H9 (cell line): ENCODE results near the gene SIM1. TPM values are rescaled to one million over a fixed set of nuclear protein-coding genes. Genes with fewer than 3 reads are reported as not detected.

ENCODE experiments used
- DNase-seq: peaks from one replicate; pipeline ENCODE4 v3.0.0-alpha.2; 2017
- H2AFZ ChIP-seq: one replicate; pipeline ENCODE4 v1.6.1; 2013; ENCODE audit warnings: mild to moderate bottlenecking, low read length, control low read depth, moderate library complexity
- H2AK5ac ChIP-seq: 2 replicates; pipeline ENCODE4 v1.6.1; 2013; ENCODE audit warnings: low read length, control low read depth, mixed read lengths; ENCODE audit not compliant: insufficient read length
- H2BK120ac ChIP-seq: one replicate; pipeline ENCODE4 v1.6.1; 2013; ENCODE audit warnings: low read depth, mild to moderate bottlenecking, low read length, control low read depth, inconsistent platforms; ENCODE audit not compliant: poor library complexity, severe bottlenecking
- H2BK12ac ChIP-seq: 2 replicates; pipeline ENCODE4 v1.6.1; 2013; ENCODE audit warnings: low read length, control low read depth, mixed read lengths, low read depth; ENCODE audit not compliant: insufficient read length
- H2BK15ac ChIP-seq: 2 replicates; pipeline ENCODE4 v1.6.1; 2013; ENCODE audit warnings: low read depth, low read length, control low read depth
- H2BK20ac ChIP-seq: one replicate; pipeline ENCODE4 v1.6.1; 2013; ENCODE audit warnings: low read depth, mild to moderate bottlenecking, low read length, control low read depth, inconsistent platforms; ENCODE audit not compliant: poor library complexity, severe bottlenecking
- H2BK5ac ChIP-seq: 2 replicates; pipeline ENCODE4 v1.6.1; 2013; ENCODE audit warnings: low read length, control low read depth, mixed read lengths; ENCODE audit not compliant: insufficient read length
- H3K14ac ChIP-seq: 2 replicates; pipeline ENCODE4 v1.6.1; 2013; ENCODE audit warnings: low read length, control low read depth; ENCODE audit not compliant: insufficient read depth
- H3K18ac ChIP-seq: 2 replicates; pipeline ENCODE4 v1.6.1; 2013; ENCODE audit warnings: low read depth, mild to moderate bottlenecking, mixed read lengths, low read length, control low read depth; ENCODE audit not compliant: insufficient read length
- H3K23ac ChIP-seq: 2 replicates; pipeline ENCODE4 v1.6.1; 2013; ENCODE audit warnings: low read length, control low read depth, mixed read lengths, low read depth; ENCODE audit not compliant: insufficient read length
- H3K23me2 ChIP-seq: 2 replicates; pipeline ENCODE4 v1.6.1; 2013; ENCODE audit warnings: low read depth, mild to moderate bottlenecking, mixed read lengths, low read length, control low read depth; ENCODE audit not compliant: insufficient read length, poor library complexity, severe bottlenecking
- H3K27ac ChIP-seq: 2 replicates; pipeline ENCODE4 v1.5.1; 2013; ENCODE audit warnings: low read length, control low read depth, mixed read lengths, low read depth; ENCODE audit not compliant: insufficient read length
- H3K27me3 ChIP-seq: 2 replicates; pipeline ENCODE4 v1.6.1; 2013; ENCODE audit warnings: low read length, control low read depth, inconsistent platforms; ENCODE audit not compliant: insufficient read depth
- H3K4ac ChIP-seq: 2 replicates; pipeline ENCODE4 v1.6.1; 2013; ENCODE audit warnings: low read depth, mild to moderate bottlenecking, control low read depth, inconsistent platforms, low read length, moderate library complexity
- H3K4me1 ChIP-seq: 2 replicates; pipeline ENCODE4 v1.6.1; 2013; ENCODE audit warnings: low read length, control low read depth, inconsistent platforms; ENCODE audit not compliant: insufficient read depth
- H3K4me2 ChIP-seq: 2 replicates; pipeline ENCODE4 v1.6.1; 2013; ENCODE audit warnings: low read length, control low read depth, mixed read lengths; ENCODE audit not compliant: insufficient read length, insufficient read depth
- H3K56ac ChIP-seq: 2 replicates; pipeline ENCODE4 v1.6.1; 2013; ENCODE audit warnings: low read depth, mild to moderate bottlenecking, mixed read lengths, low read length, control low read depth; ENCODE audit not compliant: insufficient read length
- H3K79me1 ChIP-seq: 2 replicates; pipeline ENCODE4 v1.6.1; 2013; ENCODE audit warnings: low read depth, mild to moderate bottlenecking, moderate library complexity, low read length, control low read depth, inconsistent platforms; ENCODE audit not compliant: insufficient read depth, poor library complexity, severe bottlenecking
- H3K79me2 ChIP-seq: 2 replicates; pipeline ENCODE4 v1.6.1; 2013; ENCODE audit warnings: low read length, control low read depth, inconsistent platforms; ENCODE audit not compliant: insufficient read depth
- H3K9ac ChIP-seq: 2 replicates; pipeline ENCODE4 v1.6.1; 2013; ENCODE audit warnings: low read length, control low read depth, mixed read lengths; ENCODE audit not compliant: insufficient read length; ENCODE audit errors: extremely low read depth
- H3K9me3 ChIP-seq: one replicate; pipeline ENCODE4 v1.6.1; 2013; ENCODE audit warnings: low read depth, low read length, inconsistent platforms; ENCODE audit not compliant: control insufficient read depth
- H3T11ph ChIP-seq: one replicate; pipeline ENCODE4 v1.6.1; 2013; ENCODE audit warnings: mild to moderate bottlenecking, low read length, control low read depth, inconsistent platforms
- H4K20me1 ChIP-seq: one replicate; pipeline ENCODE4 v1.6.1; 2013; ENCODE audit not compliant: control insufficient read depth, insufficient read length, insufficient read depth
- H4K5ac ChIP-seq: 2 replicates; pipeline ENCODE4 v1.6.1; 2013; ENCODE audit warnings: low read depth, mild to moderate bottlenecking, mixed read lengths, low read length, control low read depth; ENCODE audit not compliant: insufficient read length
- H4K8ac ChIP-seq: replicated peaks from 2 replicates; pipeline ENCODE4 v1.6.1; 2013; ENCODE audit warnings: low read length, control low read depth, mixed read lengths, low read depth; ENCODE audit not compliant: insufficient read length
- H4K91ac ChIP-seq: 2 replicates; pipeline ENCODE4 v1.6.1; 2013; ENCODE audit warnings: low read depth, mild to moderate bottlenecking, moderate library complexity, mixed read lengths, low read length, control low read depth; ENCODE audit not compliant: insufficient read length
- H3K27ac Mint-ChIP-seq, 3 experiments: 2 replicates in 2 of 3; 3 replicates in 1 of 3; pipeline ENCODE4 v1.8.0; 2020 to 2021; ENCODE audit warnings: mixed read lengths in 3 of 3, mild to moderate bottlenecking in 1 of 3, moderate library complexity in 1 of 3
- H3K27me3 Mint-ChIP-seq: 2 replicates; pipeline ENCODE4 v1.8.0; 2021; ENCODE audit warnings: low read depth, mild to moderate bottlenecking, moderate library complexity, mixed read lengths
- H3K36me3 Mint-ChIP-seq, 3 experiments: 2 replicates in 2 of 3; 3 replicates in 1 of 3; pipeline ENCODE4 v1.8.0; 2020 to 2021; ENCODE audit warnings: low read depth in 3 of 3, mixed read lengths in 3 of 3; ENCODE audit not compliant: insufficient read depth in 1 of 3
- H3K4me1 Mint-ChIP-seq, 2 experiments: 2 replicates each; pipeline ENCODE4 v1.8.0; 2020; ENCODE audit warnings: mixed read lengths in 2 of 2
- H3K4me3 Mint-ChIP-seq, 2 experiments: 2 replicates in 1 of 2; 3 replicates in 1 of 2; pipeline ENCODE4 v1.8.0; 2020 to 2021; ENCODE audit warnings: mild to moderate bottlenecking in 2 of 2, mixed read lengths in 2 of 2, moderate library complexity in 1 of 2
- H3K9me3 Mint-ChIP-seq, 2 experiments: 2 replicates in 1 of 2; 3 replicates in 1 of 2; pipeline ENCODE4 v1.8.0; 2020; ENCODE audit warnings: mild to moderate bottlenecking in 2 of 2, mixed read lengths in 2 of 2, moderate library complexity in 1 of 2
- WGBS: extraction: QIAGEN DNeasy Blood & Tissue Kit; methylation state at CpG from one replicate; pipeline ENCODE4 v1.1.7; 2013; ENCODE audit warnings: missing lambda C conversion rate, low lambda C conversion rate, mixed read lengths; ENCODE audit not compliant: insufficient read length; ENCODE audit errors: extremely low coverage; 5-methylcytosine and 5-hydroxymethylcytosine counted together
- total RNA-seq: library from RNA; stranded (reverse); gene quantifications from 2 replicates; pipeline ENCODE4 v1.2.1, GENCODE V29; 2021
- TF ChIP-seq, protein P1 (sequence below): fragments of 200-600 bp; sonication (generic); conservative IDR thresholded peaks from 3 replicates; pipeline ENCODE4 v1.8.0; 2021; ENCODE audit warnings: antibody characterized with exemption, mild to moderate bottlenecking

SIM1 gene
- total RNA-seq, 1 experiment from 2014 or later: not detected

- Histone ChIP-seq H4K8ac (no peak overlapping the region), H3K4me2 (no peak overlapping the region), H2AFZ (no peak overlapping the region), H2BK120ac (no peak overlapping the region), H3K18ac (no peak overlapping the region), H3K79me2 (no peaks in the 10 kb centered on the region), H3K4me1 (peaks cover 13% of the 10 kb centered on the region; the same call in 1 of the 2 replicates), H3K9me3 (no peaks in the 10 kb centered on the region), H4K5ac (no peak overlapping the region), H3T11ph (no peak overlapping the region), H3K23ac (no peak overlapping the region), H3K4ac (no peak overlapping the region), H4K20me1 (no peaks in the 10 kb centered on the region), H2BK12ac (no peak overlapping the region), H2AK5ac (no peak overlapping the region), H2BK5ac (no peak overlapping the region), H3K9ac (no peak overlapping the region), H4K91ac (no peak overlapping the region), H3K27me3 (no peaks in the 10 kb centered on the region), H3K27ac (no peak overlapping the region), H3K14ac (no peak overlapping the region), H2BK20ac (no peak overlapping the region), H2BK15ac (no peak overlapping the region), H3K56ac (no peak overlapping the region), H3K23me2 (no peaks in the 10 kb centered on the region), H3K79me1 (no peaks in the 10 kb centered on the region)
- WGBS: no CpG with 5 or more reads among the region's 11 CpGs
- Mint-ChIP-seq H3K27ac (no peak overlapping the region; a peak in 1 of 7 replicates), H3K36me3 (no peaks in the 10 kb centered on the region), H3K4me1 (peaks cover 19 to 22% of the 10 kb centered on the region in 2 experiments), H3K27me3 (no peaks in the 10 kb centered on the region), H3K9me3 (no peaks in the 10 kb centered on the region), H3K4me3 (no peak overlapping the region)
- DNase-seq: no peak
- TF ChIP-seq, protein P1, sequence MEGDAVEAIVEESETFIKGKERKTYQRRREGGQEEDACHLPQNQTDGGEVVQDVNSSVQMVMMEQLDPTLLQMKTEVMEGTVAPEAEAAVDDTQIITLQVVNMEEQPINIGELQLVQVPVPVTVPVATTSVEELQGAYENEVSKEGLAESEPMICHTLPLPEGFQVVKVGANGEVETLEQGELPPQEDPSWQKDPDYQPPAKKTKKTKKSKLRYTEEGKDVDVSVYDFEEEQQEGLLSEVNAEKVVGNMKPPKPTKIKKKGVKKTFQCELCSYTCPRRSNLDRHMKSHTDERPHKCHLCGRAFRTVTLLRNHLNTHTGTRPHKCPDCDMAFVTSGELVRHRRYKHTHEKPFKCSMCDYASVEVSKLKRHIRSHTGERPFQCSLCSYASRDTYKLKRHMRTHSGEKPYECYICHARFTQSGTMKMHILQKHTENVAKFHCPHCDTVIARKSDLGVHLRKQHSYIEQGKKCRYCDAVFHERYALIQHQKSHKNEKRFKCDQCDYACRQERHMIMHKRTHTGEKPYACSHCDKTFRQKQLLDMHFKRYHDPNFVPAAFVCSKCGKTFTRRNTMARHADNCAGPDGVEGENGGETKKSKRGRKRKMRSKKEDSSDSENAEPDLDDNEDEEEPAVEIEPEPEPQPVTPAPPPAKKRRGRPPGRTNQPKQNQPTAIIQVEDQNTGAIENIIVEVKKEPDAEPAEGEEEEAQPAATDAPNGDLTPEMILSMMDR: no peak
Measured at GRCh38 chr6:100372326-100373091, 92.2 kb downstream of the SIM1 start.
